SIG-M5 (cell line): Measurements from ENCODE around the gene VSTM4.

Experiments
- DNase-seq: peaks from one replicate; lab custom pipeline; 2025; lab: John Stamatoyannopoulos, UW

Gene VSTM4

DNA sequence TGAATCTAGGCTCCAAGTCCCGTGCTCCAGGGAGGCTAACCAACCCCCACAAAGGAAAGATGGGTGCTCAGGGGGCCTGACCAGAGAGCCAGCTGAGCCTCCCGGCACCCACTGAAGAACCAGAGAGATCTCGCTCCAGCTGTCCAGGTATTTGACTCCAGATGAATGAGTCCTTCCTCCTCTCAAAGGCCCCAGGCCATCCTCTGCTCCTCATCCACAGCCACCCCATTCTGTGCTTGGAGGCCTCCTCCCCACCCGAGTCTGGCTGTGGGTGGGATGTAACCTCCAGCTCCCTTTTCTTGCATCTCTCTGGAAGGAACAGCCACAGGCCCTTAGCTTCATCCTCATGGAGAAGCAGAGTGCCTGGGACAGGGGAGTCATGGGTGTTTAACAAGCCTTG, 44.6 kb downstream of the VSTM4 start:
- DNase-seq: no peak

DNA sequence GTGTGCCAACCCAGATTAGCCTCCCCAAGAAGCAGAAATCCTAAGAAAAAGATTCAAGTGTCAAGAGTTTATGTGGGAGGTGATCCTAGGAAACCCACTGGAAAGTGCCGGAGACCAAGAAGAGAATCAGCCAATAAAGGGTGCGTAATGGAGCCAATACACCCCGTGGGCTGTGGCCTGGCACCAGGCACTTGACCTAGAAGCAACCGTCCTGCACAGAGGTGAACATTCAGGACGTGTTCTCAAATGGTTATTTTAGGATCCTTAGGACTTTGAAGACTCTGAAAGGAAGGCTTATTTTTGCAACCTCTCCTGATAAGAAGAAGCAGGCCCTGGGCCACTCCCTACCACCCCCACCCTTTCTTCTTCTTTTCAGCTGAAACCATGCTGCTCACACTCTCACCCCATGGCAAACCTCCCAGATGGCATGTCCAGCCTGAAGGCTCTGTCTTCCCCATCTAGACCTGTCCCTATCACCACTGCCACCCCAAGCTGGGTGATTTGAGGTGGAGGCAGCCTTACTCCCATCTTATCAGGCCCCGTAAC, 46.6 kb downstream of the VSTM4 start:
- DNase-seq: no peak

DNA sequence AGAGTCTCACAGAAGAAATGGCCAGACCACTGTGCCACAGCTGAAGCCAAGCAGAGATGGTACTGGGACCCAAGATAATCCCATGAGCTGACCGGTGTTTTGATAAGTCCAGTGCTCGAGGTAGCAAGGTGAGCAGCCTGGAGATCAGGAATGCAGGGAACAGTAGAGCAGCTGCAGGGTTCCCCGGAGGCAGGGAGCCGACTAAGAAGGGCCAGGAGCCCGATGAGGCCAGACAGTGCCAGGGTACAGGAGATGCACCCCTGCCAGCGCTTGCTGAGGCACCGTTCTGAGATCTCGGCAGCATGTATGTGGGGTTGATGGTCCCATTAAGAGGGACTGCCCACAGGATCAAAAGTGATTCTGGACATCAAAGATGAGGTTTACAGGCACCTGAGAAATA, 47.1 kb downstream of the VSTM4 start:
- DNase-seq: no peak

DNA sequence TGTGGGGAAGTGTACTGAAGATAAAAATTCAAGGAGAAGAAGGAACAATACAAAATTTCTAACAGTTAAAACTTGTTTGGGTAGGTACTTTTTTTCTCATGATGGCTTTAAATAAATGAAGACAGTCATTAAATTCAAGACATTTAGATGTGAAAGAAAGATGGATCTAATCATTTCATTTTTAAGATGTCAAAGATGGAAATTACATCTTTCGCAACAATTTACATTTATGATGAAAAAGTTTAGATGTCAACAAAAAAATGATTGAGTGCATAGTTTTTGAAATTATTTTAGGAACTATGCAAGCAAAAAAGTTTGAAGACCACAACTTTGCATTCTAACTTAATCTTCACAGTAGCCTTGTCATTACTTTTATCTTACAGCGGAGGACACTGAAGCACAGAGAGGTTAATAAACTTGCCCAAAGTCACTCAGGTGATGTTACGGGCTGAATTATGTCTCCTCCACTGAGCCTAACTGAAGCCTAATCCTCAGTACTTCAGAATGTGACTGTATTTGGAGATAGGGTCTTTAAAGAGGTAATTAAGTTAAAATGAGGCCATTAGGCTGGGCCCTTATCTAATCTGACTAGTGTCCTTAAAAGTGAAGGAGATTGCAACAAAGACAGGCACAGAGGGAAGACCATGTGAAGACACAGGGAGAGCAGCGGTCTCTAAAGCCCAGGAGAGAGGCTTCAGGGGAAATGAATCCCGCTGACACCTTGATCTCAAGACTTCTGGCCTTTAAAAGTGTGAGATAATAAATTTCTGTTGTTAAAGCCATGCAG, 48.2 kb downstream of the VSTM4 start:
- no peak for DNase-seq

DNA sequence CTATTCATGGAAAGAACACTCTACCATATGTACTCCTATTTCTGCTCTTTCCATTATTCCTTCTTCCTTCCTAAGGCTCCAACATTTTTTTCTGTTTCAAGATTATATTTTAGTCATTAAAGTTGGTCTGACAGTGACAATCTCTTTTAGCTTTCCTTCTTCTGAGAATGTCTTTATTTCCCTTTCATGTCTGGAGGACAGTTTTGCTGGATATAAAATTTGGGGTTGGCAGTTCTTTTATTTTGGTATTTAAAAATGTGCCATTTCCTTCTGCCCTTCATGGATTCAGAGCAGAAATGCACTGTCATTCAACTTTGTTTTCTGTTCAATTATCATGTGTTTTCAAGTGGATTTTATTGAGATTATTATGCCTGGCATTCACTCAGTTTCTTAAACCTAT, 53.1 kb downstream of the VSTM4 start:
- no peak for DNase-seq

DNA sequence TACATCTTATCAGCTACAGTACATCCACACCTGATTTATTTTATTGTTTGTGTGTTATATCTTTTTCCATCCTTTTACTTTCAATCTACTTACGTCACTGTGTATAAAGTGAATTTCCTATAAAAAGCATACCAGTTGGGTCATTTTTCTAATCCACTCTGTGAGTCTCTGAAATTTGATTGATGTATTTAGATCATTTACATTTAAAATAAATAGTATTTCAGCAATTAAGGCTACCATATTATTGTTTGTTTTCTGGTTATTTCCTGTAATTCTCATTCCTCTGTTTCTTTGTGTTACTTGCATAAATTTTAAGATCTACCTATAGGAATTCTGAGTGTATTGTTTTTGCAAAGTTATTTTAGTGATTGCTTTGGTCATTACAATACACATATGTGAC, 53.7 kb downstream of the VSTM4 start:
- no peak for DNase-seq

DNA sequence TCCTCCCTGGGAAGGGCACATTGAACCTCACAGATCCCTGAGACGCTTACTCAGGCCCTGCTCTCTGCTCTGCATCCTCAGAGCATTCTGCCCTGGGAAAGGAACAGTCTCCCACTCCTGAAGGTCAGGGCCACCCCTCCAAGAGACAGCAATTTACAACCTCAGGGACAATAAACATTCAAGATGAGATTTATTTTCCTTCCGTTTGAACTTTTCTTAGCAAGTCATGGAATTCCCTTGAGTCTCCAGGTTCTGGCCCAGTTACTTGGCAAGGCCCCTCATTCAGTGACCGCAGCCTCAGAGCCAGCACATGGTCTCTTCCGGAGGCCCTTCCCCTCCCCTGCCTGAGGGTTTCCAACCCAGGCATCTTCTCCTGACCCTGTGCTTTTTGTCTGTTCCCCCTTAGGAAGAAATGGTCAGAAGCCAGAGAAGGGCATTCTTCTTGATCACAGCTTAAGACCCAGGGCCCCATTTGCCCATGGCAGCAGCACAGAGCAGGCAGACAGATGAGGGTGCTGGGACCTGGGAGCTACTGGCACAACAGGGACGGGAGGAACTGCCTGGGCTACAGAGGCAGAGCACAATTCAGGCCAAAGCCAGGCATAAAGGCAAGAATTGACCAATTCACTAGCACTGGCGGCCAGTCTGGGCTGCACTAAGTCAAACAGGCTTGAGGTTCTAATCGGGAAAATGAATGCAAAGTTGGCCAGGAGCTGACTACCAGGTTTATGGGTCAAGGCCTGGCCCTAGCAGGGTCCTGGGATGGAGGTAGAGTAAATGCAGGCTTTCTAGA, 56.7 kb downstream of the VSTM4 start:
- DNase-seq: no peak

DNA sequence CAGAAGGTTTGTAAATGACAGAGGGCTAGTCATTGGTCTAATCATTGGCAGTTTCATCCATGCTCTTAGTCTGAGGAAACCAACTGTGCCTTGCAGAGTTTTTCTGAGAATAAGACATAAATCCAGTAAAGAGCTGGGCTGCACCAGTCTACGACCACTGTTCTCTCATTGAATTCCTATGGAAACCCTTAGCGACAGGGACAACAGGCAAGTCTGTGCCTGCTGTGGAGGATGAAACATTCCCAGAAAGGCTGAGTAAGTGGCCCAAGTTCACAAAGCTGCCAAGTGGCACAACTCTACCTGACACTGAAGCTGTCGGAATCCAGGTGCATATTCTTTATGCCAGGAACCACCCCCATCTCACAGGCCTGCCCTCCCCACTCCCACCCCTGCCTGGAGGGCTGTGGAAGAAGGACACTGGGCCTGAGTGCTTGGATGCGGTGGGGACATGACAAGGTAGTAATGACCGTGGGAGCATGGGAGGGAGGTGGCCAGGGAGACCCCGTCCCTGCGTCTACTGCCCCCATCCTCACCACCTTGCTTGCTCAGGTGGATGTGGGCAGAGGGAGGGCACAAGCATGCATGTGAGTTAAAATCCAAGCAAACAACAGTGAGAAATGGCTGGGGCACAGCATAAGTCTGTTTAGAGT, 58.0 kb downstream of the VSTM4 start:
- DNase-seq: no peak

DNA sequence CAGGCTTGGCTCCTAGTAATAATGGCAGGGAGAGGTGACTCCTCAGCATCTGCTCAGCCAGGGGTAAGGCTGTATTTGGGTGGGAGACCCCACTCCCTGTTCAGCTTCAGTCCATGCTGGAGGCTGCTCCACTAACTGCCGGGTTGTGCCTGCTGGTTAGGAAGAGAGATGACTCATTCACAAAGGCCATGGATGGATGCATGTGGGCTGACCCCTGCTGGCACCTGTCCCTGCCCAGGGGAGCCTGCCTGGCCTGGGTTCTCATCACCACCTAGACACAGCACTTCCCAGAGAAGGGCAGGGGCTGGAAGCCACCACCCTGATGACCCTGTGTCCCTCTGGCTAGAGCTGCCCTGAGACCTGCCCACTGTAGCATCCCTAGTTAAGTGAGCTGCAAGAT, 59.0 kb downstream of the VSTM4 start:
- DNase-seq: no peak

DNA sequence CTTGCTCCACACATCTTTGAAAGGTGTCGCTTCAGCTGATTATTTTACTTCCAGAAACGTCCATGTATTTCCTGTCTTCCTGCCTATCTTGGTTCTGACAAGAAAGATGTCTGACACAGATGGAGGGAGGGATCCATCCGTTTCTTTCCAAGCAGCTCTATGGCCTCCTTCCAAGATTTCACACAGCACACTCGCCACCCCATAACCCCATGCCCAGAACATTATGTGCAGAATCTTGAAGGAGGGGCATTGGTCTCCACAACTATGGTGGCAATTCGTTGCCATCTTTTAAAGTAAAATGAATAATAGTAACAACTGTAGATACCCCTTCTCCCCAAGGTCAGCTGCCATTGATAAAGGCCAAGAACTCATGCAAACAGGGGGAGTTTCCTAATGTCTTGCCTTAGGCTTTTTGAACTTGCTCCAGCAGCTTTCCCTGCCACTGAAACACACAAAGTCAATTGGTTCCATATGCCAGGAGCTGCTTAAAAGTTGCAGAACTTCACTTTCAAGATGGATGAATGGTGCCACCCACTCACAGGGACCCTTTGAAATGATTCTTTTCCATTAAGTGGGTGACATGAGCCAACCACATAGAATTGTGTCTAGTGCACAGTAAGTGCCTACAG, 60.0 kb downstream of the VSTM4 start:
- DNase-seq: no peak

DNA sequence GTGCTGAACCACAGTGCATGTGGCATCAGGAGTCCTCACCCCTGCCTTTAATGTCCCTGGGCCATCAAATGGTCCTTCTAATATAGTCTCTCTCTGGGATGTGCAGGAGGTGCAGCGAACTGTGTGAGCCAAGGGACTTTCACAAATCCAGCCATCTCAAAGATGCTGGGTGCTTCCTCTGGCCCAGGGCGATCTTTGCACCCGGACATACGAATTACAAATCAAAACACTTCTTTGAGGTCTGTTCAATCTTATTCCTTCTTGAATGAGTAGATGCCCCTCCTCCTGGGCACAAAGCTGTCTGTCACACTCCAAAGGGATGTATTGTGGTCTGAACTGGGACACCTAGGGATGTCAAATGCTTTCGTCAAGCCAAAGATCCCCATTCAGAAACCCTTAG, 60.6 kb downstream of the VSTM4 start:
- no peak for DNase-seq

DNA sequence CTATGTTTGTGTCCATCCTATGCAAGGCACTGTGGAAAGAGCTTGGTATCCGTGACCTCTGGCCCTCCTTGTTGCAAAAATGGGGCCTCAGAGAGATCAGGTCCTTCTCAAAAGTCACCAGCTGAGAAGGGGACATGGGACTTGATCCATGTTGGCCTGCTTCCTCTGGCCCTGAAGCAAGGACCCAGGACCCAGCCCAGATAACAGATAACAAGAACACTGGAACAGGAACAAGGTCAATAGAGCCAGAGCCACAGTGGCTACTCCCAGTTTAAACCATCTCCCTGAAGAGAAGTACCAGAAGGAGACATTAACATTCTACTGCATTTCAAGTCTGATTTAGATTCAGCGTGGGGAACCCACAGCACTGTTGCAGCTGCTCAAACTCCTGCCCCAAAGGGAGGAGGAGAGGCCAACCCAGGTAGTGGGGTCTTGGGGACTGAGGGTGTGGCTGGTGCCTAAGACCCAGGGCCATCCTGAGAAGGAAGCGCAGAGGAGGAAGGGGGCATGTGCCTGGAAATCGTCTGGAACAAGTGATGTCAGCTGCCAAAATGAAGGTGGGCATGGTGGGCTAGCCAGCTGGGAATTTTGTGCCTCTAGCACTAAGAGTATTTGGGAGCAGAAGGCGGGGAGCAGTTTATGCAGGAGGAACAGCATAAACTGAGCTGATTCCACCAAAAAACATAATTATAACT, 61.2 kb downstream of the VSTM4 start:
- no peak for DNase-seq

DNA sequence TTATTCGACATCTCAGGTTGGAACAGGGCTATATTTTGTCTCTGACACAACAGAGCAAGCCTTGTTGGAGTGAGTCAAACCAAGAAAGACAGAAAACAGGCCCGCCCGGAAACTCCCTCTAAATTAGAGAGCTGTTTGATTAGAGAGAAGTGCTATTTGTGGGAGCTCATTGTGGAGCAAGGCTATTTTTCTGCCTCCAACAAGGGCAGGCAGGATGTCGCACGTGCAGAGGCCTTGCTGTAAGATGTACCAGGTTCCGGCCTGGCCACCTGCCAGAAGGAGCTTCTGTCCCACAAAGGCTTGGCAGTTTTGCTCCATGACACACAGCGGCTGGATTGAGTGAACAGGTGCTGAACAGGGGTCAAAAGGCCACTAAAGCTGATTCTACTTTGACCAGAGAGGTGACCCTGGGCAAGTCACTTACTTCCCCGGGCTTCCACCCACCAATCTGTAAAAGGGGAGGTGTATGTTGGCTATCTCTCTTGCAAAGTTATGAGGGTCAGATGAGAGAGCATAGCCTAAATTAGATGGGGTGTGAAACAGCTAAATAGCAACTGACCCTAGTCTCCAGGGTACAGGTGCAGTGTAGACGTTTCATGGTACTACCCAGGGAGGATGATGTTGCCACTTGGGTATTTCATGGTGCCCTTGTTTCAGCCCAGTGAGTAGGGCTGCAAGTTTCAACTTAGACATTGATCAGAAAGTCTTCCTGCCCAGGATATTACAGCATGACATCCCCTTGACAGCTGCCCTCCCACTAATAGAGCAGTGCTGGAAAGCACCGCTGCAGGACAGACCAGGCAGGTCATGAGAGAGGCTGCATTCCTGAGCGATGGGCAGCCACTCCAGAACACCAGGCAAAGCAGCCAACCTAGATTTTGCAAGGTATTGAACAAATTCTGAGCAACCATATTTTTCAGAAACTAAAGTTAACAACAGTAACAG, 62.0 kb downstream of the VSTM4 start:
- no peak for DNase-seq

DNA sequence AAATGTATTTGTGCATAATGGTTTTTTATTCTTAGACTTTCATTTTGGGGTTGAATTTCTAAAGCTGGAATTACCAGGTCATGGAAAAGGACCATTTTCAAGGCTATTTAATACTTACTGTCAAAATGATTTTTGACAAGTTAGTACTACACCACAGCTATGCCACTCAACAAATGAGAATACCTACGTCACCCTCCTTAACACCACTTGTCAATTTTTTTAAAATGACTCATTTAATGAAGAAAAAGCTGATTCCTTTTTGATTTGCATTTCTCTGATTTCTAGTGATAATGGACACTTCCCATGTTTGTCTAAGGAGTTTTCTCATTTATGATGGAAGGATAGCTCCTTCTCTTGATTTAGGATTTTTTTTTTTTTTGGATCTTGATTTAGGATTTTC, 63.3 kb downstream of the VSTM4 start:
- DNase-seq: no peak

DNA sequence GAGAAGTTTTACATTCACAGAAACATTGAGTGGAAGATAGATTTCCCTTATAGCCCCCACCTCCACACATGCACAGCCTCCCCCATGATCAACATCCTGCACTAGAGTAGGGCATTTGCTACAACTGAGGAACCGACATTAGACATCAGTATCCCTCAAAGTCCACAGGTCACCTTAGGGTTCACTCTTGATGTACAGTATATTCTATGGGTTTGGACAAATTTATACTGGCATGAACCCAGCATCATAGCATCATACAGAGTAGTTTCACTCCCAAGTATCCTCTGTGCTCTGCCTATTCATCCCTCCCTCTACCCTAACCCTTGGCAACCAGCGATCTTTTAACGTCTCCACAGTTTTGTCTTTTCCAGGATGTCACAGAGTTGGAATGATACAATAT, 64.4 kb downstream of the VSTM4 start:
- no peak for DNase-seq

DNA sequence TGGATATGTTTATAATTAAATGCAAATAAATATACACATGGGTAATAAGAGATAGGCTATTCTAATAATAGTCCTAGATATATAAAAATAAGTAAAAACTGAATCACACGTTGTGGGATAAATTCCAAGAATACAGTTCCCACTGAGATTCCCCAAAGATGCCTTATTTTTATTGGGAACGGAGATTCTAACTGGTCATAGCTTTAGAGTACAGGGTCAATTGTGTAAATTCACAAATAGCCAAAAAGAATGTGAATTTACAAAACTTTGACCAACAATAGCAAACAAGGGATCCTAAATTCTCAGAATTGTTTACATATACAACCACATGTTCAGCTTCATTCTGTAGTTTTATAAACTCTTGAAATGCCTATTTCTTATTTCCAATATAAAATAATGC, 65.0 kb downstream of the VSTM4 start:
- DNase-seq: no peak

DNA sequence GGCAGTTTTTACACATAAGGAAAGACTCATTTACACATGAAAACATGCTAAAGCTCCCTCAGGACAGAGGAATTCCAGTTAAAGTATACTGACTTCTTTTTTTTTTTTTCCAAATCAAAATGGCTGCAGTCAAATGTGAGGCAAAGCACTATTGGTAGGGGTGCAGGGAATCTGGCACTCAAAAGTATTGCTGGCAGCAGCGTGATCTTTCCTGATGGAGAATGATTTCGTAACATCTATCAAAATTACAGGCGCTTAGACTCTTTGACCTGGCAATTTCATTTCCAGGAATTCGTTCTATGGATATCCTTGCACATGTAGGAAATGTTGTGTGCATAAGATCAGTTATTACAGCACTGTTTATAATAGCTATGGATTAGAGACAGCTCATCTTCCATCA, 65.7 kb downstream of the VSTM4 start:
- DNase-seq: no peak

DNA sequence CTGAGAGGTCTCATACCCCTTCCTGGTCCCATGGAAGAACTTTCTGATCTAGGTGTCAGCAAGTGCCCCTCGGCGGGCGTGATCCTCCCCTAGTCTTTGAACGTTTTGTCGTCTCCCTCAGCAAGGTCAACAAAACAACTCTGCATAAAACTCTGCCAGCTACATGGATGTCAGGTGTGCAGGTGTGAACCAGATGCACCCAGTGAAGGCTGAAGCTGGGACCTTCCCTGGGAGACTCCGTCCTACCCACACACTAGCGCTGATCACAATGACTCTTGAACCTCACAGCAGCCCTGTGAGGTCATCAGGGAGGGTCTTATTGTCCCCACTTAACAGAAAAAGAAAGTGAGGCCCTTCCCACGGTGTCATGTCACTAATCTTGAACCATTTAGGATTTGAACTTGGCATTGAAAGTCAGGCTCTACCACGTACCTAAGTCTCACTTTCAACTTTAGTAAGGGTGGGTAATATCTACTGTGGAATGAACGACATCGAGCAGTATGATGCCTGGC, 68.1 kb downstream of the VSTM4 start:
- DNase-seq: no peak

DNA sequence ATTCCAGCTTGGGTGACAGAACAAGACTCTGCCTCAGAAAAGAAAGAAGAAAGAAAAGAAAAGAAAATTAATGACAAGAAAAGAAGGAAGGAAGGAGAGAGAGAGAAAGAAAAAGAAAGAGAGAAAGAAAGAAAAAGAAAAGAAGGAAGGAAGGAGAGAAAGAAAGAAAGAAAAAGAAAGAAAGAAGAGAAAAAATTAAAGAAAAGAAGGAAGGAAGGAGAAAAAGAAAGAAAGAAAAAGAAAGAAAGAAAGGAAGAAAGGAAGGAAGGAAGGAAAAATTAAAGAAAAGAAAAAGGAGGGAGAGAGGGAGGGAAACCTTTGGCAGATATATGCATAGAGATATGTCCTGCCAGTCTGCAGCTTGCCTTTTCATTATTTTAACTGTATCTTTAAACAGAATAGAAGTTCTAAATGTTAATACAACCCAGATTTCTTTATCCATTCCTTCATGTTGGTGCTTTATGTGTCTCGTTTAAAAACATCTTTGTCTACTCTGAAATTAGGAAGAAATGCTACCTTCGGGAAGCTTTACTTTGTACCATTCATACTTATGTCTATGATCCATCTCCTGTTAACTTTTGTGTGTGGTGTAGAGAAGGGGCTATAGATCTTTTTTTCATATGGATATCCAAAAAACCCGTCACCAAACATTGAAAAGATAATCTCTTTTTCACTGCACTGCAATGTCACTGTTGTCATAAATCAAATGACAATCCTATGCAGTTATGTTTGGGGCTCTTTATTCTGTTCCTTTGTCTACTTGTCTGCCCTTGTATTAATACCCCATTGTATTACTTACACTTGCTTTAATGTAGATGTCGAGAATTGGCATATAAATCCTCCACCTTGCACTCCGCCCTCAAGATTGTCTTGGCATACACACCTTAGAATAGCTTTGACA, 70.8 kb downstream of the VSTM4 start:
- DNase-seq: no peak
